ENCODE data around the gene RASL10A.

The RASL10A gene

GRCh38 chr22:29342577-29343312, 27.2 kb upstream of the RASL10A start:
- no peaks in the 10 kb centered on the region for H3K9me3 Mint-ChIP-seq

DNA sequence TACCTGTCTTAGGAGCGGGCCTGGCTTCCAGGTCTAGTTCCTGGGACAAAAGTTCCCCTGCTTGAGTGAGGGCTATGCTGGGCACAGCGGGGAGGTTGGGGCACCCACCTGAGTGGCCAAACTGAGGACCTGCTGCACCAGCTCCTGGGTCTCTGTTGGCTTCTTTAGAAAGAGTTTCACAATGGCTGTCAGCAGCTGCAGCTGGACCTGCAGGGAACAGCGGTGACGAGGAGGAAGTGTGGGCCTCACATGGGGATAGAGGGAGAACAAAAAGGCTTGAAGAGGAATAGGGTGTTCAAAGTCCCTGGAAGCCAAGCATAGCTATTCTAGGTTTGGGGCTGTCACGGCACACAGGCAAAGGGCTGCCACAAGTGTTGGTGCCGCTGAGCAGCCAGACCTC, 26.7 kb upstream of the RASL10A start:
- no peaks in the 10 kb centered on the region for H3K9me3 Mint-ChIP-seq
- peaks cover 57% of the 10 kb centered on the region for H3K36me3 Mint-ChIP-seq (ENCODE audit: low read depth)
- H3K4me1 Mint-ChIP-seq (ENCODE audit: low read depth) = no peaks in the 10 kb centered on the region
- H3K27me3 Mint-ChIP-seq = no peaks in the 10 kb centered on the region
- no peak overlapping the region for H3K27ac Mint-ChIP-seq
- H3K4me3 Mint-ChIP-seq = no peak overlapping the region

More at GRCh38 chr22:29342577-29343312, 27.2 kb upstream of the RASL10A start:
- no peaks in the 10 kb centered on the region for H3K4me1 Mint-ChIP-seq (ENCODE audit: low read depth)
- H3K4me3 Mint-ChIP-seq = no peak overlapping the region
- peaks cover 61% of the 10 kb centered on the region for H3K36me3 Mint-ChIP-seq (ENCODE audit: low read depth)
- H3K27ac Mint-ChIP-seq = no peak overlapping the region
- no peaks in the 10 kb centered on the region for H3K27me3 Mint-ChIP-seq

GRCh38 chr22:29341849-29342127, 26.3 kb upstream of the RASL10A start:
- H3K4me1 Mint-ChIP-seq (ENCODE audit: low read depth) = no peaks in the 10 kb centered on the region
- no peaks in the 10 kb centered on the region for H3K27me3 Mint-ChIP-seq
- no peak overlapping the region for H3K27ac Mint-ChIP-seq
- H3K9me3 Mint-ChIP-seq = no peaks in the 10 kb centered on the region
- peaks cover 56% of the 10 kb centered on the region for H3K36me3 Mint-ChIP-seq (ENCODE audit: low read depth)
- H3K4me3 Mint-ChIP-seq = no peak overlapping the region

GRCh38 chr22:29341056-29341848, 25.8 kb upstream of the RASL10A start:
- Mint-ChIP-seq H3K27ac (no peak overlapping the region), H3K27me3 (no peaks in the 10 kb centered on the region), H3K4me1 (ENCODE audit: low read depth) (no peaks in the 10 kb centered on the region), H3K4me3 (no peak overlapping the region), H3K36me3 (ENCODE audit: low read depth) (peaks cover 55% of the 10 kb centered on the region), H3K9me3 (no peaks in the 10 kb centered on the region)

GRCh38 chr22:29340566-29340965, 25.1 kb upstream of the RASL10A start:
- Mint-ChIP-seq H3K27me3 (no peaks in the 10 kb centered on the region), H3K36me3 (ENCODE audit: low read depth) (peaks cover 57% of the 10 kb centered on the region), H3K4me3 (no peak overlapping the region), H3K27ac (no peak overlapping the region), H3K9me3 (no peaks in the 10 kb centered on the region), H3K4me1 (ENCODE audit: low read depth) (no peaks in the 10 kb centered on the region)

DNA sequence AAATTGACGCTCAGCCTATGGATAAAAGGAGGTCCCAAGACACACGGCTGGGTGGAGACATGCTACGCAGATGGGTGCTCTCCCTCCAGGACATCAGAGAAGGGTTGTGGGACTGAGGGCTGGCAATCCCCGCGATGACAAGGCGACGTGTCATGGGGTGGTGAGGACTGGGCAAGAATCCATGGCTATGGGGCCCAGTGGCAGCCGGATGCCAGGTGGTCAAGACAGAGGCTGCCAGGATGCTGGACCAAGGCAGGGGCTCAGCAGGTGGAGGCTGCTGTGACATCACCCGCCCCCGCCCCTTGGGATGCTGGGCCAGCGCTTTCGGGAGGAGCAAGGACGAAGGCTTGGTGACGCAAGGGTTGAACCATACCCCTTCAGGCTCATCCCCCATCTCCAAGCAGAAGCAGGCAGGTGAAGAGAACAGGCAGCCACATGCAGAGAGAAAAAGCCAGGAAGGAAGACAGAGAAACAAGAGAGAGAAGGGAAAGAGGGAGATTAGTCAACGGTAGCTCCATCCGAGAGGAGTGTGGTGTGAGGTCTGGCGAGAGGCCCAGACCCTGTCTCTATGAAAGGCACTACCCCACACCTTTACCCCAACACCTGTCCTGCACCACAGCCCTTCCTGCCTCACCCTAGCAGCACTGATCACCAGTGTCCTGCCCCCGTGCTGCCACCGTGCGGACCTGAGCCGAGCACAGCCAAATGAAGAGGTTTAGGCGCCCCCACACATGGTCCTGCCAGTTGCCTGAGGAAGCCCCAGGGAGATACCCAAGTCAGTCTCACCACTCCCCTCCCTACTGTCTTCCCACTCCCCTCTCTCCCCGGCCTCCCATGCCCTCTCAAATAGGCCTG, 24.1 kb upstream of the RASL10A start:
- H3K4me3 Mint-ChIP-seq = no peak overlapping the region
- no peak overlapping the region for H3K27ac Mint-ChIP-seq
- peaks cover 60% of the 10 kb centered on the region for H3K36me3 Mint-ChIP-seq (ENCODE audit: low read depth)
- no peaks in the 10 kb centered on the region for H3K9me3 Mint-ChIP-seq
- no peaks in the 10 kb centered on the region for H3K4me1 Mint-ChIP-seq (ENCODE audit: low read depth)
- H3K27me3 Mint-ChIP-seq = no peaks in the 10 kb centered on the region

GRCh38 chr22:29338398-29338797, 22.9 kb upstream of the RASL10A start:
- no peaks in the 10 kb centered on the region for H3K4me1 Mint-ChIP-seq (ENCODE audit: low read depth)
- H3K4me3 Mint-ChIP-seq = no peak overlapping the region
- peaks cover 58% of the 10 kb centered on the region for H3K36me3 Mint-ChIP-seq (ENCODE audit: low read depth)
- H3K27ac Mint-ChIP-seq = no peak overlapping the region
- H3K27me3 Mint-ChIP-seq = no peaks in the 10 kb centered on the region
- H3K9me3 Mint-ChIP-seq = no peaks in the 10 kb centered on the region

- Mint-ChIP-seq H3K36me3 (ENCODE audit: low read depth) (peaks cover 53% of the 10 kb centered on the region), H3K9me3 (no peaks in the 10 kb centered on the region), H3K4me1 (ENCODE audit: low read depth) (no peaks in the 10 kb centered on the region), H3K4me3 (no peak overlapping the region), H3K27ac (no peak overlapping the region), H3K27me3 (no peaks in the 10 kb centered on the region)
Measured at GRCh38 chr22:29337631-29338284, 22.3 kb upstream of the RASL10A start.

DNA sequence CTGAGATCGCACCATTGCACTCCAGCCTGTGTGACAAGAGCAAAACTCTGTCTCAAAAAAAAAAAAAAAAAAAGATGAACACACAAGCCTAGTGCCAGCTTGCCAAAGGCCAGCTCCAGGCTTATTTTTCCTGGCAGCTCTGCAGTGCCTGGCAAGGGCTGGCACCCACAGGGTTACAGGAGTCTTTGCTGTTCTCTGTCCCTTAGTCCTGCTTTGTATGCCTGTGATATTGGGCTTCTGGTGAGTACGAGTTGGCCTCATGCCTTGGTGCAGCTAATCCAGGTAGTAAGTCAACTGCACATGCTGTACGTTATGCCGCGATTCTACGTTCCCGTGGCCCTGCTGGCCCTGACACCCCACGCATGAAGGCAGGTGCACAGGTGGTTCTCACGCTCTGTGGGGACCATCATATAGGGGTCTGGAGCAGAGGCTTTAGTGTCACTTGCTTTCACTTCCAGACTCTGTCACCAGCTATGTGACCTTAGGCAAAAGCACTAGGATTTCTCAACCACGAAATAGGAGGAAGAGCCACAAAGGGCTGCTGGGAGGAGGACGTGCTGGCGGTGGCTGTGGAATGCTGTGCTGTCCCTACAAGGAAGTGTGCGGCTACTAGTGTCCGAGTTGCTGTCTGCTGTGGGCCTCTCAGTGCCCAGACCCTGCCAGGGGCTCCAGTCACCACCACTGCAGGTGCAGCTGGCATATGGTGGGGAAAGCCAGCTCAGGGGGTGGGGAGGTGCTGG, 21.4 kb upstream of the RASL10A start:
- no peak overlapping the region for H3K4me3 Mint-ChIP-seq
- no peaks in the 10 kb centered on the region for H3K27me3 Mint-ChIP-seq
- H3K9me3 Mint-ChIP-seq = no peaks in the 10 kb centered on the region
- no peaks in the 10 kb centered on the region for H3K4me1 Mint-ChIP-seq (ENCODE audit: low read depth)
- H3K36me3 Mint-ChIP-seq (ENCODE audit: low read depth) = peaks cover 48% of the 10 kb centered on the region
- peak overlapping the region; percentile 36 for H3K27ac Mint-ChIP-seq

- Mint-ChIP-seq H3K9me3 (no peaks in the 10 kb centered on the region), H3K27ac (no peak overlapping the region), H3K4me1 (ENCODE audit: low read depth) (no peaks in the 10 kb centered on the region), H3K4me3 (no peak overlapping the region), H3K27me3 (no peaks in the 10 kb centered on the region), H3K36me3 (ENCODE audit: low read depth) (peaks cover 42% of the 10 kb centered on the region)
Measured at GRCh38 chr22:29335656-29336055, 20.2 kb upstream of the RASL10A start.

GRCh38 chr22:29334696-29335344, 19.3 kb upstream of the RASL10A start:
- H3K4me3 Mint-ChIP-seq = no peak overlapping the region
- H3K36me3 Mint-ChIP-seq (ENCODE audit: low read depth) = peaks cover 42% of the 10 kb centered on the region
- H3K9me3 Mint-ChIP-seq = no peaks in the 10 kb centered on the region
- H3K4me1 Mint-ChIP-seq (ENCODE audit: low read depth) = no peaks in the 10 kb centered on the region
- no peaks in the 10 kb centered on the region for H3K27me3 Mint-ChIP-seq
- no peak overlapping the region for H3K27ac Mint-ChIP-seq

DNA sequence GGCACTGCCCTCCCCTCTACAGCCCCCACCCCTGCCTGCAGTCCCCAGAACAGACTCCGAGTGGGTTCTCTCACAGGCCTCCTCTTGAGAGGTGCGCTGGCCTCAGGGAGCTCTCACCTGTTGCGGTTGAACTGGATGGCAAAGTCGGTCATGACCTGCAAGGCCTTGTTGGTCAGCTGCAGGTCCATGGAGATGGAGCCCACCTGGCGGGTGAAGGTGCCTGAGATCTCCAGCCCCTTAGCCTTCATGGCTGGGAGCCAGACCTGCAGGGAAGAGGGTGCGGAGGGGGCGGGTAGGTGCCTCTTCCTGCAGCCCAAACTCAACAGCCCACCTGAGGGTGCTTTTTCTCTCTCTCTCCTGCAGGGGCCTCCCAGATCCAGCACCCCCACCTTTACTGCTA, 18.7 kb upstream of the RASL10A start:
- Mint-ChIP-seq H3K27ac (no peak overlapping the region), H3K4me3 (no peak overlapping the region), H3K27me3 (no peaks in the 10 kb centered on the region), H3K9me3 (no peaks in the 10 kb centered on the region), H3K4me1 (ENCODE audit: low read depth) (no peaks in the 10 kb centered on the region), H3K36me3 (ENCODE audit: low read depth) (peaks cover 39% of the 10 kb centered on the region)

GRCh38 chr22:29332886-29333496, 17.5 kb upstream of the RASL10A start:
- Mint-ChIP-seq H3K4me3 (no peak overlapping the region), H3K9me3 (no peaks in the 10 kb centered on the region), H3K4me1 (ENCODE audit: low read depth) (no peaks in the 10 kb centered on the region), H3K36me3 (ENCODE audit: low read depth) (peaks cover 28% of the 10 kb centered on the region), H3K27ac (no peak overlapping the region), H3K27me3 (no peaks in the 10 kb centered on the region)
